Rectal smooth muscle tissue (tissue), 1 donor: ENCODE data around the gene DGKE.

ENCODE experiments used
- H3K27ac ChIP-seq: one replicate; pipeline ENCODE4 v1.7.0; 2013; ENCODE audit warnings: low read depth, low read length, inconsistent platforms
- H3K27me3 ChIP-seq: one replicate; pipeline ENCODE4 v1.7.0; 2013; ENCODE audit warnings: low read length; ENCODE audit not compliant: control insufficient read depth, insufficient read depth
- H3K36me3 ChIP-seq: one replicate; pipeline ENCODE4 v1.7.0; 2013; ENCODE audit warnings: low read length; ENCODE audit not compliant: control insufficient read depth, insufficient read depth
- H3K4me1 ChIP-seq: one replicate; pipeline ENCODE4 v1.7.0; 2013; ENCODE audit warnings: low read length; ENCODE audit not compliant: control insufficient read depth, insufficient read depth
- H3K4me3 ChIP-seq: one replicate; pipeline ENCODE4 v1.7.0; 2013; ENCODE audit warnings: low read length
- H3K9ac ChIP-seq: one replicate; pipeline ENCODE4 v1.7.0; 2013; ENCODE audit warnings: low read length

The DGKE gene

DNA sequence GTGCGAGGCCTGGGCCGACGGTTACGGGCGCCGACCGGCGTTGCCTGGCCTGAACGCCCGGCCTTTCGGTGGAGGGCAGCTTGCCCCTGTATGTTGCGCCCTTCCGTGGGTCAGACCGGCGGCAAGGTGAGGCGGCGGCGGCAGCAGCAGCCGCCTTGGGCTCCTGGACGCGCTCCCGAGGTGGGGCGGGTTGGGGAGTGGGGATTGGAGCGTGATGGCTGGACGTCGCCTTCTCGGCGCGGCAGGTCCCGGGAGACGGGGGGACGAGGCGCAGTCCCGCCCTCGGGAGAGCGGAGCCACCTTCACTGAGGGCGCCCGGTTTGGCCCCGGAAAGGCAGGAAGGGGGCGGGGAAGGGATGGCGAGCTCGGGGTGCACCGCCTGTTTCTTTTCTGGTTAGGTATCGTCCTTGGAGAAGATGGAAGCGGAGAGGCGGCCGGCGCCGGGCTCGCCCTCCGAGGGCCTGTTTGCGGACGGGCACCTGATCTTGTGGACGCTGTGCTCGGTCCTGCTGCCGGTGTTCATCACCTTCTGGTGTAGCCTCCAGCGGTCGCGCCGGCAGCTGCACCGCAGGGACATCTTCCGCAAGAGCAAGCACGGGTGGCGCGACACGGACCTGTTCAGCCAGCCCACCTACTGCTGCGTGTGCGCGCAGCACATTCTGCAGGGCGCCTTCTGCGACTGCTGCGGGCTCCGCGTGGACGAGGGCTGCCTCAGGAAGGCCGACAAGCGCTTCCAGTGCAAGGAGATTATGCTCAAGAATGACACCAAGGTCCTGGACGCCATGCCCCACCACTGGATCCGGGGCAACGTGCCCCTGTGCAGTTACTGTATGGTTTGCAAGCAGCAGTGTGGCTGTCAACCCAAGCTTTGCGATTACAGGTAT lies 671 bp downstream of the DGKE start:
- Histone ChIP-seq H3K27ac (peak overlapping the region; percentile 77), H3K4me3 (peak overlapping the region; percentile 70), H3K4me1 (peaks cover 10% of the 10 kb centered on the region), H3K36me3 (no peaks in the 10 kb centered on the region), H3K27me3 (no peaks in the 10 kb centered on the region), H3K9ac (peak overlapping the region; percentile 6)

DNA sequence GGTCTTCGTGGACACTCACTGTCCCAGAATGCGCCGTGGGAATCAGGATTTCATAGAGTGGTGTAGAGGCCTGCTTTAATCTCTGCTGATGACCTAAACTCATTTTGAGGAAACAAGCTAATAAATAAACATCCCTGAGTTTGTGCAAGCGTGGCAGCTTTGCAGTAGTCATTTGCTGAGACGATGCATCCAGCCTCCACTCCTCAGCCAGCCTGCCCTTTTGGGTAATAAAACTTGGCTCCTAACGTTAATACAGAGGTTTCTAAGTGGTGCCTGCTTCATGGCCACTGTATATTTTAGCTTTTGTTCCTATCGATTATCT lies 1.3 kb downstream of the DGKE start:
- Histone ChIP-seq H3K4me1 (peaks cover 10% of the 10 kb centered on the region), H3K36me3 (no peaks in the 10 kb centered on the region), H3K27ac (no peak overlapping the region), H3K27me3 (no peaks in the 10 kb centered on the region), H3K4me3 (peak overlapping the region; percentile 70), H3K9ac (no peak overlapping the region)

DNA sequence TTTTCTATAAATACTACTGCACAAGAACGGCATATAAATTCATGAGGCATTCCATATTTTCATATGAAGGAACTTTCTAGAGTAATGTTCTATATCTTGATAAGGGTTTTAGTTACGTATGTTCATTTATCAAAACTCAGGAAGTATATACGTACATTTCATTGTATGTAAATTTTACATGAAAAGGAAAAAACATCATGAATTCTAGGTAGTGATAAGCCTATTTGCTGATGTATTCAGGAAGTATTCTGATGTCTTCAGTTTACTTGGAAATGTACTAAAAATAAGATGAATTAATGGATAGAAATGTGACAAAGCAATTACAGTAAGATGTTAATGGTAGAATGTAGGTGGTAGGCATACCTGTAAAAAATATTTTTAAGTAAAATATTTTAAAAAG lies 4.7 kb downstream of the DGKE start:
- Histone ChIP-seq H3K4me3 (no peak overlapping the region), H3K9ac (no peak overlapping the region), H3K27ac (no peak overlapping the region), H3K4me1 (peaks cover 4% of the 10 kb centered on the region), H3K27me3 (no peaks in the 10 kb centered on the region), H3K36me3 (no peaks in the 10 kb centered on the region)

DNA sequence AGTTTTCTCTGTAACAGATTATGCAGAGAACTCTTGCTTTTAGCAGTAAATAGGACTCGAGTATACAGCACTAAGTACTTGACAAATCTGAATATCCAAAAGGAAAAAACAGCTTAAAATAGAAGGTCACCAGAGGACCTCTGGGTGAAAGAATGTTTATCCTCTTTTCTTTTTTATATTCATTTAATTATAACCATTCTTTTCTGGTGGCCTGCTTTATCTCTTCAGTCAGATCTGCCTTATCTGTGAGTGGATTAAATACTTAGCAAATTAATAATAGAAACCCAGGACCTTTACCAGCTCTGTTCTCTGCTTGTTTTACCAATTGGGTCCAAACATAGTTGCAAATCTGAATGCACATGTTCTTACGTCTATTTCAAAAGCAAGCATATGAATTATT lies 8.6 kb downstream of the DGKE start:
- no peaks in the 10 kb centered on the region for H3K27me3 ChIP-seq
- H3K36me3 ChIP-seq, result peaks cover 1% of the 10 kb centered on the region
- no peak overlapping the region for H3K9ac ChIP-seq
- peaks cover 2% of the 10 kb centered on the region for H3K4me1 ChIP-seq
- H3K4me3 ChIP-seq, result no peak overlapping the region
- no peak overlapping the region for H3K27ac ChIP-seq

DNA sequence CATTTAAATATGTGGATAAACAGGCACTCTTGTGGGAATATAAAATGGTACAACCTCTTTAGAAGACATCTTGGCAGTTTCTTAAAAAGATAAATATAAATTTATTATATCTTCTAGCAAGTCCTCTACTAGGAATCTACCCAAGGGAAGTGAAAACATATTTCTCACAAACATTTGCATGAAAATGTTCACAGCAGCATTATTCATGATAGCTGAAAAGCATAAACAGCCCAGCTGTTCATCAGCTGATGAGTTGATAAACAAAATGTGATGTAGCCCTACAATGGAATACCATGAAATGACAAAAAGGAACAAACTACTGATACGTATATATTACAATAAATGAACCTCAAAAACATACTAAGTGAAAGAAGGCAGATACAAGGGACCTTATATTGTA lies 12.0 kb downstream of the DGKE start:
- H3K27ac ChIP-seq, result no peak overlapping the region
- no peaks in the 10 kb centered on the region for H3K27me3 ChIP-seq
- peaks cover 5% of the 10 kb centered on the region for H3K36me3 ChIP-seq

DNA sequence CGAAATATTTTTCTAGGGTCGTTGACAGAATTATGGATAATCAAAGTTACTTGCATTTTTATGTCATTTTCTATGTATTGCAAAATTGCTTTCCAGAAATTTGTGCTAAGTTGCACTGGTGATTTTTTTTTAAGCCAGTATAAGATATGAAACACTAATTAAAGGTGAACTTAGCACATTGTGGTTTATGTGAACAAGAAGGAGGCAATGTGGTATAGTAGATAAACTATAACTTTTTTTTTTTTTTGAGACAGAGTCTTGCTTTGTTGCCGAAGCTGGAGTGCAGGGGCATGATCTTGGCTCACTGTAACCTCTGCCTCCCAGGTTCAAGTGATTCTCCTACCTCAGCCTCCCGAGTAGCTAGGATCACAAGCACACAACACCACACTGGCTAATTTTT lies 13.2 kb downstream of the DGKE start:
- no peak overlapping the region for H3K27ac ChIP-seq
- H3K9ac ChIP-seq, result no peak overlapping the region
- H3K4me3 ChIP-seq, result no peak overlapping the region
- H3K36me3 ChIP-seq, result peaks cover 5% of the 10 kb centered on the region
- no peaks in the 10 kb centered on the region for H3K4me1 ChIP-seq
- no peaks in the 10 kb centered on the region for H3K27me3 ChIP-seq

More for the DNA sequence above, 12.0 kb downstream of the DGKE start:
- no peaks in the 10 kb centered on the region for H3K4me1 ChIP-seq
- no peak overlapping the region for H3K4me3 ChIP-seq
- no peak overlapping the region for H3K9ac ChIP-seq

DNA sequence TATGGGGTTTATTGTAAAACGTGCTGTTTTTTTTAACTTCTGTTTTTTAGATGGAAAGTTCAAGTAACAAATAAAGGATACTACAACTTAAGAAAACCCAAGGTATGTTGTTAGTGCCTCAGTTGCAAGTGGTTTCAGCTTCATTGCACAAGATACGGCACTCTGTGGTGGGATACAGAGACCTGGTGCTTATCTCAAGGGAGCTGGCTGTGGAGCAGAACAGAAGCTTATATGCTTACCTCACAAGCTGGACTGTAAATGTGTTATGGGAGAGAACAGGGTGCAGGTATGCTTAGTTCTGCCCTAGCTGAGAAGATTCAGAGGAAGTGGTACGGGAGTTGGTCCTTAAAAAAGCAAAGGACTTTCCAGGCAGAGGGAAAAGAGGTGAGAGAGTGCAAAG lies 15.2 kb downstream of the DGKE start:
- Histone ChIP-seq H3K9ac (no peak overlapping the region), H3K36me3 (peaks cover 5% of the 10 kb centered on the region), H3K4me3 (no peak overlapping the region), H3K4me1 (no peaks in the 10 kb centered on the region), H3K27ac (no peak overlapping the region), H3K27me3 (no peaks in the 10 kb centered on the region)

DNA sequence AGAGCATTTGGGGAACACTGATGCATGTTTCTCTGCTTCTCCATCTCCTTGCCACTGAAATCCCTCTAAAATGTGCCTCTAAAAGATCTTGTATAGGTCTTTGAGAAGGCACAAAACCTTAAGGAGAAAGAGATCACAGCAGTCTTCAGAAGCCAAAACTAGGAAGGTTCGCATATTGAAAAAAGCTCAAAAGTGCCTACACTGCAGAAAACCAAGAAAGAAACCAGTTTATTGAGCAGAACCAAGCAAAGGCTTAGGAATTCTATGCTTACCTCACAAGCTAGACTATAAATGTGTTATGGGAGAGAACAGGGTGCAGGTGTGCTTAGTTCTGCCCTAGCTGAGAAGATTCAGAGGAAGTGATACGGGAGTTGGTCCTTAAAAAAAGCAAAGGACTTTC lies 16.6 kb downstream of the DGKE start:
- Histone ChIP-seq H3K4me3 (no peak overlapping the region), H3K27me3 (no peaks in the 10 kb centered on the region), H3K9ac (no peak overlapping the region), H3K27ac (no peak overlapping the region), H3K36me3 (peaks cover 5% of the 10 kb centered on the region), H3K4me1 (no peaks in the 10 kb centered on the region)

DNA sequence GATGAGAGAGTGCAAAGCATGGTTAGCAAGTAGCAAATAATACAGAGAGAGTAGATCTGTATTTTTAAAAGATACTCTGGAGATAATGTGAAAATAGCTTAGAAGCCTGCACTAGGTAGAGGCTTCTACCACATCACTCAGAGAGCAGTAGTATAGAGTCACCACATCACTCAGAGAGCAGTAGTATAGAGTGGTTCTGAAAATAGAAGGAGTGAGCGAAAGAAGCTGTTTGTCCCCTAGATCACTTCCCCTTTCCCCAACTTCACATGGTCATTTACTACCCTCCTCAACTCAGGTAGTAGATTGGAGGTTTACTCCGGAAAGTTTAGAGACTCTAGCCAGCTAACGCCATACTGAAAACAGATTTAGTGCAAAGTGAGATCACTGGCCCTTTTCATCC lies 17.1 kb downstream of the DGKE start:
- no peak overlapping the region for H3K27ac ChIP-seq
- H3K36me3 ChIP-seq, result peaks cover 5% of the 10 kb centered on the region
- H3K9ac ChIP-seq, result no peak overlapping the region
- no peaks in the 10 kb centered on the region for H3K4me1 ChIP-seq
- H3K27me3 ChIP-seq, result no peaks in the 10 kb centered on the region
- H3K4me3 ChIP-seq, result no peak overlapping the region

DNA sequence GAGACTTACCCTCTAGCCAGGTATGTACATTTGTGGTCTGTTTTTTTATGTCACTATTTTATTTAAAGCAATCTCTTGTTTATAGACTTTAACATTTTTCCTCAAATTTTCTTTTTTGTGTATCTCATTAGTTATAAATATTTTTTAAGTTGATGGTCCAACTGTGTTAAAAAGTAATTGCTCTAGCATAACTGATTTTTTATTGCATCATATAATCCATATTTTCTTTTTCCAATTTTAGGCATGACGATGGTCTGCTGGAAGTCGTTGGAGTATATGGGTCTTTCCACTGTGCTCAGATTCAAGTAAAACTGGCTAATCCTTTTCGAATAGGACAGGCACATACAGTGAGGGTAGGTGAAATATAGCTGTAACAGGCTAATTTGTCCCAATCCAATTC lies 27.9 kb downstream of the DGKE start:
- Histone ChIP-seq H3K36me3 (no peaks in the 10 kb centered on the region), H3K4me3 (no peak overlapping the region), H3K27ac (no peak overlapping the region), H3K27me3 (no peaks in the 10 kb centered on the region), H3K4me1 (no peaks in the 10 kb centered on the region), H3K9ac (no peak overlapping the region)

DNA sequence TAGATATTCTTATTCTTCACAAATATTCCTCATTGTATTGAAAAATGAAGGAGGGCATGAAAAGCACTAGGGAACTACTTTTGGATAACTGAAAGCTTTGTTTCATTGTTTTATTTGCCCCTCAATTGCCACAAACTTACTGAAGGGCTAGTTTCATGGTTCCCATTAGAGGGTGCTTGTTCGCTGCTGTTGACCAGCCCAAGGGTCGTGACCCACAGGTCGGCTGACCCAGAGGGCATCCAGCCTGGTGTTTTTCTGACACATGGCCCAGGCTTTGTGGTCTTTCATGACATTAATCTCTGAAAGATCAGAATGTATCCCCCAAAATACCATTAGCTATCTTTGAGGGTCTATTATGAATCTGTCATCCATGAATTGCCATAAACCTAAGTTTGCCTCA lies 30.0 kb downstream of the DGKE start:
- H3K36me3 ChIP-seq, result no peaks in the 10 kb centered on the region

DNA sequence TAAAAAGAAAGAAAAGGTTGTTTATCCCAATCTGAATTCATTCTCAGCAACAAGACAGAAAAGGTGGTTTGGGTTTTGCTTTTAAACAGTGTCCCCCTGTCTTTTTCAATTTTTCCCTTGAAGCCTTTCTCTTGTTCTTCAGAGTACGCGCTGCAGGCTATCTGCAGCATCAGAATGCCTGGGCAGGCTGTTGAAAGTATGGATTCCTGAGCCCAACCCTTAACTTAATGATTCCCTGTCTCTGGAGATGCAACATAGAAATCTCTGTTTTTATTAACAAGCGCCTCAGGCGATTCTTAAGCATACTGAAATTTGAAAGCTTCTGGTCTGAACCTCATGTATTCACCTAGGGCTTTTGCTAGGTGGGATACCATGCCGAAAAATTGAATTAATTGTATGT lies 32.1 kb downstream of the DGKE start:
- no peaks in the 10 kb centered on the region for H3K36me3 ChIP-seq
- no peak overlapping the region for H3K27ac ChIP-seq
- no peak overlapping the region for H3K9ac ChIP-seq
- H3K27me3 ChIP-seq, result no peaks in the 10 kb centered on the region
- no peak overlapping the region for H3K4me3 ChIP-seq
- peaks cover 6% of the 10 kb centered on the region for H3K4me1 ChIP-seq

More for the DNA sequence above, 30.0 kb downstream of the DGKE start:
- Histone ChIP-seq H3K27ac (no peak overlapping the region), H3K4me3 (no peak overlapping the region), H3K4me1 (peaks cover 6% of the 10 kb centered on the region), H3K9ac (no peak overlapping the region), H3K27me3 (no peaks in the 10 kb centered on the region)

DNA sequence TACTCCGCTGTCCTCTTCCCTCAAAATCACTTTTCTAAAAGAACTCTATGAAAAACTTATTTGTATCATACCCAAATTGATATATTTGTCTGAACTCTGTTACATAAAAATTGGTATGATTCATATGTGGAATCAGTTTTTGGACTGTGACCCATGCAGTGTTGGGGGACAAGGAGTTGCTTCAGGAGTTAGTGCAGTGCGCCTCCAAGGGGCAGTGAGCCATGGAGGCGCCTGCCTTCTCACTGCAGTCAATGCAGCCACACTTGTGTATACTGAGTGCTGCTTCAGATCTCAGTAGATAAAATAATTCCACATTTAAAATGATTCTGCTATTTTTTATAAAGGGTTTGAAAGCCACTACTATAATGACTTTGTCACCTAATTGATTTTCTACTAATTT lies 32.5 kb downstream of the DGKE start:
- Histone ChIP-seq H3K27ac (no peak overlapping the region), H3K36me3 (no peaks in the 10 kb centered on the region), H3K4me3 (no peak overlapping the region), H3K9ac (no peak overlapping the region), H3K4me1 (peaks cover 6% of the 10 kb centered on the region), H3K27me3 (no peaks in the 10 kb centered on the region)
